ENCODE results near the gene TPH1. TPM values are rescaled to one million over a fixed set of nuclear protein-coding genes. Genes with fewer than 3 reads are reported as not detected.
A peak's percentile ranks its signal among the peaks of the same experiment; 100 is the strongest.

TPH1 gene
- total and polyA plus RNA-seq, 9 of the 15 experiments (the other 6 are each of a cell fraction or from before 2014, with no cell fraction given) = 0.04 to 0.29 (median 0.17) TPM

DNA sequence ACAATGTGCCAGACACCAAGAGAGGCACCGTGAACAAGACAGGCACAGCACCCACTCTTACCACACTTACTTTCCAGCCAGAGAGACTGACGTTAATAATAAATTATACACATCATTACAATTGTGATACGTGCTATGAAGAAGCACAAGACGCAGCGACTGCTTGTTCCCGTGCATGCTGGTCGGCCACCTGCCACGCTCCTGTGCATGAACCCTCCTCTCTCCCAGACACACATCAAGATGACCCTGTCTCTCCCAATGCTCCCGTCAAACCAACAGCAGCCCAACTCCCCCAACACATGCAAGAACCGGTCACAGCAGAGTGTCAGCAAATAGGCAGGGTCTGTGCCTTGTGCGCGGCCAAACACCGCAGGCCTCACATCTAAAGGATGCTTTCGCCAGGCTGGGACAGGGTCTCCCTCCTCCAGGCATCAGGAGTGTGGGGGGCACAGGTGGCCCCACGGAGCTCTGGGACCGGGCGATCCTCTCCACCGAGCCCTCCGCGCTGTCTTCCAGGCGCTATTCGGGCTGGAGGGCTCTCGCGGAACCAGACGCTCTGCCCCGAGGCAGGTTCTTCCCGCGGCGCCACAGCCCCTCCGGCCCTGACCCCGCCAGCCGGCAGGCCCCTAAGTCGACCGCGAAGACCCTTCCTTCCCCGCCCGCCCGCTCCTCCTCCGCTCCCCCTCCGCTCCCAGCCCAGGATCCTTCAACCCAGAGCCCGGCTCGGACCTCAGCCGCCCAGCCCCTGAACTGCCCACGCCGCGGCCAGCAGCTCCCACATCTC lies 33.8 kb downstream of the TPH1 start (continued):
- TF ChIP-seq, protein P1, sequence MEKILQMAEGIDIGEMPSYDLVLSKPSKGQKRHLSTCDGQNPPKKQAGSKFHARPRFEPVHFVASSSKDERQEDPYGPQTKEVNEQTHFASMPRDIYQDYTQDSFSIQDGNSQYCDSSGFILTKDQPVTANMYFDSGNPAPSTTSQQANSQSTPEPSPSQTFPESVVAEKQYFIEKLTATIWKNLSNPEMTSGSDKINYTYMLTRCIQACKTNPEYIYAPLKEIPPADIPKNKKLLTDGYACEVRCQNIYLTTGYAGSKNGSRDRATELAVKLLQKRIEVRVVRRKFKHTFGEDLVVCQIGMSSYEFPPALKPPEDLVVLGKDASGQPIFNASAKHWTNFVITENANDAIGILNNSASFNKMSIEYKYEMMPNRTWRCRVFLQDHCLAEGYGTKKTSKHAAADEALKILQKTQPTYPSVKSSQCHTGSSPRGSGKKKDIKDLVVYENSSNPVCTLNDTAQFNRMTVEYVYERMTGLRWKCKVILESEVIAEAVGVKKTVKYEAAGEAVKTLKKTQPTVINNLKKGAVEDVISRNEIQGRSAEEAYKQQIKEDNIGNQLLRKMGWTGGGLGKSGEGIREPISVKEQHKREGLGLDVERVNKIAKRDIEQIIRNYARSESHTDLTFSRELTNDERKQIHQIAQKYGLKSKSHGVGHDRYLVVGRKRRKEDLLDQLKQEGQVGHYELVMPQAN (IDR thresholded peaks at IDR 0.05; ENCODE audit: borderline replicate concordance) = peak; percentile 59; the same call in 1 of the 2 replicates
- TF ChIP-seq, protein P2, sequence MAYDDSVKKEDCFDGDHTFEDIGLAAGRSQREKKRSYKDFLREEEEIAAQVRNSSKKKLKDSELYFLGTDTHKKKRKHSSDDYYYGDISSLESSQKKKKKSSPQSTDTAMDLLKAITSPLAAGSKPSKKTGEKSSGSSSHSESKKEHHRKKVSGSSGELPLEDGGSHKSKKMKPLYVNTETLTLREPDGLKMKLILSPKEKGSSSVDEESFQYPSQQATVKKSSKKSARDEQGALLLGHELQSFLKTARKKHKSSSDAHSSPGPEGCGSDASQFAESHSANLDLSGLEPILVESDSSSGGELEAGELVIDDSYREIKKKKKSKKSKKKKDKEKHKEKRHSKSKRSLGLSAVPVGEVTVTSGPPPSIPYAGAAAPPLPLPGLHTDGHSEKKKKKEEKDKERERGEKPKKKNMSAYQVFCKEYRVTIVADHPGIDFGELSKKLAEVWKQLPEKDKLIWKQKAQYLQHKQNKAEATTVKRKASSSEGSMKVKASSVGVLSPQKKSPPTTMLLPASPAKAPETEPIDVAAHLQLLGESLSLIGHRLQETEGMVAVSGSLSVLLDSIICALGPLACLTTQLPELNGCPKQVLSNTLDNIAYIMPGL (CRISPR knock-in tag; IDR thresholded peaks at IDR 0.05) = 0 out of 2 replicates have a peak, but pooled peaks have one; percentile 12

DNA sequence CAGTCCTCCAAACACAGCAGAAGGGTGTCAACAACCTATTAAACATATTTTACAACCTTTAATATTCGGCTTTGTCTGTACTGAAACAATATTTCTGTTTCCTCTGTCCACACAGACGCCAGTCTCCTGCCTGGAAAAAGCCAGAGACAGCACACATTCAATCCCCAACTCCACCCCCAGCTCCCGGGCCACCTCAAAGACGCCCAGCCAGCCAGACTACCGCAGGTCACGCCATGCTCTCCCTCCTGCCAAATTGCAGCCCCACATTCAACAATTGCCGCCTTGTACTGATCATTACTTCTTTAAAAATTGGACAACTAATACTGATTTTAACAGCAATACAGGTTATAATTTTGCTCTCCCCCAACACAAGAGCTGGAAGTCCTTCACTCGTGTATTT lies 34.4 kb downstream of the TPH1 start:
- Histone ChIP-seq H3K9ac (ENCODE audit: insufficient read depth in 1 of 2, low read depth in 2 of 2, low read length in 2 of 2) (peak overlapping the region; percentile 69 to 92), H3K4me2 (ENCODE audit: insufficient read depth, low read length) (peak overlapping the region; percentile 89), H3K9me1 (ENCODE audit: control insufficient read depth, insufficient read depth, low read length) (no peaks in the 10 kb centered on the region), H3K27me3 (ENCODE audit: control insufficient read depth in 2 of 2, insufficient read depth in 2 of 2, low read length in 2 of 2) (peaks cover 0 to 7% of the 10 kb centered on the region in 2 experiments; a peak in 3 of 5 replicates), H3K27ac (ENCODE audit: extremely low read depth, low read depth, low read length) (peak overlapping the region; percentile 14; the same call in 1 of the 3 replicates), H3K9me3 (replicated peaks; ENCODE audit: control insufficient read depth, insufficient read depth, low read depth, low read length) (no peaks in the 10 kb centered on the region), H3K4me3 (peak overlapping the region; percentile 63), H2AFZ (ENCODE audit: low read depth, low read length) (peak overlapping the region; percentile 84), H3K36me3 (ENCODE audit: control insufficient read depth, insufficient read depth, low read length) (peaks cover under 1% of the 10 kb centered on the region; the same call in 1 of the 3 replicates), H3K4me1 (replicated peaks in 1 of 2; ENCODE audit: control insufficient read depth in 2 of 2, insufficient read depth in 2 of 2, low read length in 2 of 2) (peaks cover 13 to 28% of the 10 kb centered on the region in 2 experiments; a peak in 4 of 5 replicates), H4K20me1 (replicated peaks; ENCODE audit: control insufficient read depth, insufficient read depth, low read length) (no peaks in the 10 kb centered on the region), H3K79me2 (ENCODE audit: control insufficient read depth, insufficient read depth, low read length) (peaks cover 20% of the 10 kb centered on the region; the same call in 2 of the 3 replicates)
- TF ChIP-seq, protein P3, sequence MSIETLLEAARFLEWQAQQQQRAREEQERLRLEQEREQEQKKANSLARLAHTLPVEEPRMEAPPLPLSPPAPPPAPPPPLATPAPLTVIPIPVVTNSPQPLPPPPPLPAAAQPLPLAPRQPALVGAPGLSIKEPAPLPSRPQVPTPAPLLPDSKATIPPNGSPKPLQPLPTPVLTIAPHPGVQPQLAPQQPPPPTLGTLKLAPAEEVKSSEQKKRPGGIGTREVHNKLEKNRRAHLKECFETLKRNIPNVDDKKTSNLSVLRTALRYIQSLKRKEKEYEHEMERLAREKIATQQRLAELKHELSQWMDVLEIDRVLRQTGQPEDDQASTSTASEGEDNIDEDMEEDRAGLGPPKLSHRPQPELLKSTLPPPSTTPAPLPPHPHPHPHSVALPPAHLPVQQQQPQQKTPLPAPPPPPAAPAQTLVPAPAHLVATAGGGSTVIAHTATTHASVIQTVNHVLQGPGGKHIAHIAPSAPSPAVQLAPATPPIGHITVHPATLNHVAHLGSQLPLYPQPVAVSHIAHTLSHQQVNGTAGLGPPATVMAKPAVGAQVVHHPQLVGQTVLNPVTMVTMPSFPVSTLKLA (conservative IDR thresholded peaks at IDR 0.05) = 0 out of 4 replicates have a peak, but pooled peaks have one; percentile 4 to 5
- TF ChIP-seq L3MBTL2 (IDR thresholded peaks at IDR 0.05) (0 out of 2 replicates have a peak, but pooled peaks have one; percentile 19), KDM5B (IDR thresholded peaks at IDR 0.05; ENCODE audit: insufficient replicate concordance, low read depth, low read length) (peak; percentile 12), U2AF2 (optimal IDR thresholded peaks at IDR 0.05; ENCODE audit: low read depth, low read length) (no peak)
- WGBS (ENCODE audit: insufficient coverage, low coverage, missing lambda C conversion rate) = 12% methylated on average over 8 of the region's 8 CpGs
- intact Hi-C loops (cut with micrococcal nuclease) (loop anchor here (5.0 kb wide), 1 partner anchor 96 kb away; the partner anchor contains the start of gene SAAL1), in situ Hi-C loops (cut with MboI) (no loop called here)
- POLR2A ChIA-PET = interaction anchor here (1.0 kb wide), 1 partner anchor 13 kb away, joined by 3 read pairs; no protein-coding TSS in a partner anchor
- DNase-seq (ENCODE audit: extremely low read depth in 1 of 4, low spot score in 3 of 4) = peak in 3 of 4 experiments; percentile 18 to 37 (median 36)
- no peak for FAIRE-seq
- CTCF ChIA-PET (ENCODE audit: low intra/inter-chr PET ratio) = no interaction called here
- no peak for ATAC-seq
- no TSS peak for BruUV-seq (replicated peaks)
